Panc1 (cell line): ENCODE data around the gene RFPL2.

Experiments used
- CTCF ChIP-seq: fragments of 450-650 bp; IDR thresholded peaks from 2 replicates; pipeline ENCODE4 v1.5.1; 2017; ENCODE audit warnings: mild to moderate bottlenecking
- REST ChIP-seq, 2 experiments: IDR thresholded peaks; 2 replicates each; pipeline ENCODE4 v1.6.1; 2011 to 2012; ENCODE audit warnings: low read depth in 2 of 2, control low read depth in 1 of 2, low read length in 1 of 2, mild to moderate bottlenecking in 1 of 2, moderate library complexity in 1 of 2; ENCODE audit not compliant: insufficient read depth in 1 of 2

GRCh38 chr22:32199341-32199740, 5.5 kb downstream of the RFPL2 start:
- TF ChIP-seq CTCF: no peak
- TF ChIP-seq REST (IDR thresholded peaks at IDR 0.05; ENCODE audit: insufficient read depth in 1 of 2, low read depth in 2 of 2, low read length in 1 of 2): no peak
